HUDEP-2 (cell line): Measurements from ENCODE around the gene RELA.
"Not testable (repeated sequence)": the region's sequence is repeated elsewhere in the genome, so short reads cannot be mapped to it uniquely, and the experiment has no call there.

Experiments used
- DNase-seq, 76 experiments: peaks; one replicate each; lab custom pipeline; 2025; ENCODE audit not compliant: unreplicated experiment in 76 of 76; lab: John Stamatoyannopoulos, UW

Gene RELA

GRCh38 chr11:65672180-65672860 lies 9.6 kb upstream of the RELA start:
- DNase-seq: no peak

- peak in 3 of 76 experiments; percentile 8 to 18 (median 8) for DNase-seq
Observed at GRCh38 chr11:65663639-65664200, 1.0 kb upstream of the RELA start.

DNA sequence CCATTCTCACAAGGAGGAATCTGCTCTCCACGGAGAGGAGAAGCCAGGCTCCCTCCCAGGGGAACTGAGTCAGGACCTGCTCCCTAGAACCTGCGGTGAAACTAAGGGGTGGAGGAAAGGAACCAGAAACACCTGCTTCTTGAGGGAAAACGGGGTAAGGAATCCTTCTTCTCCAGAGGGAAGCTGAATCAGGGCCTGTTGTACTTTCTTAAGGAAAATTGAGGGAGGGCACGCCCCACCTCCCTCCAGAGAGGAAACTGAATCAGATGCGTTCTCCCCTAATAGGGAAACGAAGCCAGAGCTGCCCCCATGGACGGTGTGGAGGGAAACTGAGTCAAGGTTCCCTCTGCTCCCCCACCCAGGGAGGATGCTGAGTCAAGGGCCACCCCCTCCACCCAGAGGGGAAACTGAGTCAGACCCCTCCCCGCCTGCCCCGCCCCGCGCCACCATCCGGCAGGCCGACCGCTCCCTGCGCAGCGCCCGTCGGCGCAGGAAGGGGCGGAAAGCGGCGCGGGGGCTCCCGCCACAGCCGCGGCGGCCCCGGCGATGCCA lies 393 bp downstream of the RELA start:
- DNase-seq: no peak

DNA sequence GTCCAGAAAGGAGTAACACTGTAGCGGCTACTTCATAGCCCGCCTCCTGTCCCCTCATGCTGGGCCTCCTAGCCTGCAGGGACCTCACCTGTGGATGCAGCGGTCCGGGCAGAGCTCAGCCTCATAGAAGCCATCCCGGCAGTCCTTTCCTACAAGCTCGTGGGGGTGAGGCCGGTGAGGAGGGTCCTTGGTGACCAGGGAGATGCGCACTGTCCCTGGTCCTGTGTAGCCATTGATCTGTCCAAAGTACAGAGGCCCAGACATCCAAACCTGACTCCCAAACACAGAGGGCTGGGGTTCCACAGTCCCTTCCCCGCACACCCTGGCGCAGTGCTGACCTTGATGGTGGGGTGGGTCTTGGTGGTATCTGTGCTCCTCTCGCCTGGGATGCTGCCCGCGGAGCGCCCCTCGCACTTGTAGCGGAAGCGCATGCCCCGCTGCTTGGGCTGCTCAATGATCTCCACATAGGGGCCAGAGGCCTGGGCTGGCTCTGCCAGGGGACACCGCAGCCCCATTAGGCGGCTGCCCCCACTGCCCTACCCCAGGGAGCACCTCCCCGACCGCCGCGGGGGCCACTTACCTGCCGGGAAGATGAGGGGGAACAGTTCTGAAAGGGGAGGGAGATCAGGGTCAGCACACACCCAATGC lies 993 bp downstream of the RELA start:
- no peak for DNase-seq

GRCh38 chr11:65660908-65661307 lies 1.8 kb downstream of the RELA start:
- not testable (repeated sequence) for DNase-seq

GRCh38 chr11:65660038-65660437 lies 2.7 kb downstream of the RELA start:
- no peak for DNase-seq

DNA sequence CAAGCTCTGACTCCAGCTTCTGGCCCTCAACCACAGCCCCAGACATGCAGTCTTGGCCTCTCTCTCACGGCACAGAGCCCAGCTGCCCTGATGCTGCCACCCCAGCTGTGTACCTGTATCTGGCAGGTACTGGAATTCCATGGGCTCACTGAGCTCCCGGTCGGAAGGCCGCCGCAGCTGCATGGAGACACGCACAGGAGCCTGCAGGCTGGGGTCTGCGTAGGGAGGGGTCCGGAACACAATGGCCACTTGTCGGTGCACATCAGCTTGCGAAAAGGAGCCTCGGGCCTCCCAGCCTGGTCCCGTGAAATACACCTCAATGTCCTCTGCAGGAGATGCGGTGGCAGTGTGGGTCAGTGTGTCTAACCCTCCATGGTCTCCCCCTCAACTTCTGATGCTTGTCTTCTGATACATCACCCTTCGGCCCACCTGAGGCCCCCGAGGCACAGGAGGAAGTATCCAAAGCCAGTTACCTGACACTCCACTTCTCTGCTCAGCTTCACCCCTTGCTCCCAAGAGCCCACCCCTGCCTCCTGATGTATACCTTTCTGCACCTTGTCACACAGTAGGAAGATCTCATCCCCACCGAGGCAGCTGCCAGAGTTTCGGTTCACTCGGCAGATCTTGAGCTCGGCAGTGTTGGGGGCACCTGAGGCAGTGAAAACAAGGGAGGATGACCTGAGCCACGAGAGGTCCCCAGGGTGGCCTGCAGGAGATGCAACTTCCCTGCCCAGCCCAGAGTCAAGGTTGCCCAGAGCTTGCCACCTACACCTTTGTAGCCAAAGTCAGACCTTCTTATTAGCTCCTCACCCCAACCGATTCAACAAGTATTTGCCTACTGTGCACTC lies 4.3 kb downstream of the RELA start:
- no peak for DNase-seq

DNA sequence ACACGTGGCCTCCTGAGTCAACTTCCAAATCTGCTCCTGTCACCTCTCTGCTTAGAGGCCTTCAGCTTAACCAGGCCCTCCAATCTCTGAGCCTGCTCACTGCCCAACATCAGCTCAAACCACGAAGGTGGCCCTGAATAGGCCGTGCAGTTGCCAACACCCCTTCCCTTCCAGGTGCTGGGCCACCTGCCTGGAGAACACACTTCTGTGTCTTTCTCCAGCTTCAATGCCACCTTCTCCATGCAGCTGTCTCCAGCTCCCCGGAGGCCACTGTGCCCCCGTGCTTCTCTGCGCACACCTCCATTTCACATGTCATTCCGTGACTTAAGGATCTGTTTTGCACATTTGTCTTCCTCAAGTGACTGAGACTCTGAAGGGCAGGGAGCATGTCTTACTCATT lies 5.3 kb downstream of the RELA start:
- DNase-seq: no peak

DNA sequence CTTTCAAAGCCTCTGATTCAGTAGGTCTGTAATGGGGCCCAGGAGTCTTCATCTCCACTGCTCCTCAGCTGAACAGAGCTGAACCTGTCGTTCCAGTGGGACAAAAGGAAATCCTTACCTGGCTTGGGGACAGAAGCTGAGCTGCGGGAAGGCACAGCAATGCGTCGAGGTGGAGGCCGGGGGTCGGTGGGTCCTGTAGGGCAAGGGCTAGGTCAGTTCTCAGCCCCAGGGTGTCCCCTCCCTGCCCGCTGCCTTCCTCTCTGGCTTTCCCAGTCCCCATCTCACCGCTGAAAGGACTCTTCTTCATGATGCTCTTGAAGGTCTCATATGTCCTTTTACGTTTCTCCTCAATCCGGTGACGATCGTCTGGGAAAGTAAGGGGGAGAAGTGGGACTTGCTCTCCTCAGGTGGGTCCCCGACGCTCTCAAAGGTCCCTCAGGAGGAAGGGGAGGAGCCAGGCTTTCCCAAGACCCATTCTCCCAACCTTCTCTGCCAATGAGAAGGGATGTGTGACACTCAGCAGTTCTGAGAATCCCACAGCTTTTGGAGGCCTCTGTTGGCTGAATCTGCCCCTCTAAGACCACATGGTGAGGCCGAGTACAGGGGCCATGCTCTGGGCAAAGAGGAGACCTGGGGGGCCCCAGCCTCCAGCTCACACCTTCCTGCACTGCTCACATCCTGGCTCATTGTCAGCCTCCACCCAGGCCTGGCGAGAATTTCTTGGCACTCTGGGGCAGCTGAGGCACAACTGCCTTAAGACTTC lies 7.0 kb downstream of the RELA start:
- no peak for DNase-seq

- DNase-seq: no peak
Observed at GRCh38 chr11:65654375-65655349, 8.1 kb downstream of the RELA start.

- peak in 1 of 76 experiments; percentile 15 for DNase-seq
Observed at GRCh38 chr11:65653229-65654225, 9.2 kb downstream of the RELA start.

DNA sequence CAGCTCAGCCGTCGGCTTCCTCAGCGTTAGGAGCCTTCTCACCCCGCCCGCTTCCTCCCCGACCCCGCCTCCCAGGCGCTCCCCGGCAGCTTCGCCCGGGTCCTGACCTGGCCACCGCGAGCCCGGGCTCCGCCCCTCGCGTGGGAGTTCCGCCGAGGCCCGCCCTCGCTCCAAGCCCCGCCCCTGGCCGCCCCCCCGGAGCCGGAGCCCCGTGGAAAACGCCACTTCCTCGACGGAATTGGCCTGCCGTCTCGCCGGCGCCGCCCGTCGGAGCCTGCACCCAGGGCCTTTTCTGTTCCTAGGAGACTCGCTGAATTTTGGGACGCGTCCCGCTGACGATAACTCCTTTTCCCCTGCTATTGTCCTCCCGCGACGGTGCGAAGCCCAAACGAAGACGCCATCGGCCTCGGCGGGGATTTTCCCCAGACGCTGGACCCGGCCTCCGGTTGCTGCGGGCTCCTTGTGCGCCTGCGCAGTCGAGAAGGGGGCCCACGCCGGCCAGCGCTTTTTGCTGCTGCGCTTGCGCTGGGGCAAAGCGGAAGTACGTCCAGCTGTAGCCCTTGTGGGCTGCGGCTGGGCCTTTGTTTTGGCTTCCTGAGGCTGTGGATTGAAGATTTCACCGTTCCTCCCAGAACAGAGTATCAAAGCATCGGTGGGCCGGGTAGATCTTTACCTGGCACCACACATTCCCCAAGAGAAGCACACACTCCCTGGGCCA lies 10.0 kb downstream of the RELA start:
- peak in 72 of 76 experiments; percentile 45 to 95 (median 82) for DNase-seq

DNA sequence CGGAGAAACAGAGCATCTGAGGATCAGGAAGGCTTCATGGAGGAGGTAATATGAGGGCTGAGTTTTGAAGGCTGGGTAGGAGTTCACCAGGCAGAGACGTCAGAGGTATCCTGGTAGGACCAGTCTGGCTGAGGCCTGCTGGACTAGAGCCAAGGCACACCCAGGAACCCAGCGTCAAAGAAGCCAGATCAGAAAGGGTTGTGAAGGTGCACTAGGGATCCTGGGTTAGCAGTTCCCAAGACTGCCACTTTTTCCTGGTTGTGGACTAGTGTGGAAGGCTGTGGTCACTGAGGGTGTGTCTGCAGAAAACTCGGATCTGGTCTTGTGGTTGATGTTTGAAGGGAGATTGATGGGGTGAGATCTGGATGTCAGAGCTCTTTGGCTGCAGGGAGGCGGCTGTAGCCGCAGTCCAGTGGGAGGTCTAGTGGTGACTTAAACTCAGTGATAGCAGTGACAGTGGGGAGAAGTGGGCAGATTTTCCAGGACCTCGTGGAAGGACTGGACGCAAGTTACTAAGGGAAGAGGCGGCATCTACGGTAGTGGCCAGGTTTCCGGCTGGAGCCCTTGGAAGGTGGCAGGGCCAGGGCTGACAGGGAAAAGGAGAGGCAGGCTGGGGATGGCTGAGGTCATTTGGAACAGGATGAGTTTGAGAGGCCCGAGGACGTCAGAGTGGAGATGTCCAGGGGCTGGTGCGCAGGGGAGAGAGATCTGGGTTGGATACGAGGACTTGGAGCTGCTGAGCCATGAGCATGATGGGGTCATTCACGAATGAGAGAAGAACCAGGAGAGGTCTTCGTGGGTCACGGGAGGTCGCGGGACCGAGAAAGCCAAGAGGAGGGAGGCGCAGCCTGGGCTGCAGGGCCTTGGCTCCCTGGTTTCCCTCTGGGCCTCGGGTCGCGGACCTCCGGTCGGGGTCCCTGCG lies 10.9 kb downstream of the RELA start:
- DNase-seq: peak in 58 of 76 experiments; percentile 4 to 65 (median 41)

GRCh38 chr11:65651339-65651588 lies 11.5 kb downstream of the RELA start:
- DNase-seq: no peak

- no peak for DNase-seq
Observed at GRCh38 chr11:65650547-65651338, 12.0 kb downstream of the RELA start.
